HG02852 (cell line): ENCODE measurements around the gene FBXL20.
"Not testable (repeated sequence)": the region's sequence is repeated elsewhere in the genome, so short reads cannot be mapped to it uniquely, and the experiment has no call there.

ENCODE experiments used
- ATAC-seq: cut with Tn5 transposase; IDR thresholded peaks from one replicate; pipeline ENCODE4 v1.9.1; 2021; ENCODE audit warnings: mild to moderate bottlenecking, moderate library complexity; ENCODE audit not compliant: unreplicated experiment

Gene FBXL20

GRCh38 chr17:39261286-39261685 is 140.1 kb downstream of the FBXL20 start:
- ATAC-seq = no peak

- ATAC-seq = no peak
Measured at GRCh38 chr17:39252788-39253460, 148.5 kb downstream of the FBXL20 start.

GRCh38 chr17:39251997-39252396 is 149.4 kb downstream of the FBXL20 start:
- ATAC-seq = no peak

GRCh38 chr17:39250076-39250475 is 151.3 kb downstream of the FBXL20 start:
- not testable (repeated sequence) for ATAC-seq

- no peak for ATAC-seq
Measured at GRCh38 chr17:39246274-39246673, 155.2 kb downstream of the FBXL20 start.

- peak; percentile 70 for ATAC-seq
Measured at GRCh38 chr17:39244600-39245570, 156.5 kb downstream of the FBXL20 start.

GRCh38 chr17:39244016-39244599 is 157.3 kb downstream of the FBXL20 start:
- ATAC-seq = no peak

GRCh38 chr17:39243155-39243554 is 158.3 kb downstream of the FBXL20 start:
- no peak for ATAC-seq

GRCh38 chr17:39240631-39241030 is 160.8 kb downstream of the FBXL20 start:
- no peak for ATAC-seq

- no peak for ATAC-seq
Measured at GRCh38 chr17:39239640-39240314, 161.6 kb downstream of the FBXL20 start.

GRCh38 chr17:39238311-39238972 is 163.0 kb downstream of the FBXL20 start:
- ATAC-seq = no peak

GRCh38 chr17:39237586-39237985 is 163.8 kb downstream of the FBXL20 start:
- no peak for ATAC-seq

- ATAC-seq = no peak
Measured at GRCh38 chr17:39236981-39237441, 164.4 kb downstream of the FBXL20 start.

- ATAC-seq = no peak
Measured at GRCh38 chr17:39236450-39236927, 164.9 kb downstream of the FBXL20 start.

GRCh38 chr17:39235555-39236449 is 165.6 kb downstream of the FBXL20 start:
- ATAC-seq = no peak

- no peak for ATAC-seq
Measured at GRCh38 chr17:39231591-39232551, 169.6 kb downstream of the FBXL20 start.

- ATAC-seq = no peak
Measured at GRCh38 chr17:39231091-39231561, 170.3 kb downstream of the FBXL20 start.

- no peak for ATAC-seq
Measured at GRCh38 chr17:39230361-39230760, 171.1 kb downstream of the FBXL20 start.
